ENCODE data around the gene LPIN2. TPM values are rescaled to one million over a fixed set of nuclear protein-coding genes. Genes with fewer than 3 reads are reported as not detected.
A peak's percentile ranks its signal among the peaks of the same experiment; 100 is the strongest.

Gene LPIN2
- total and polyA plus RNA-seq, 2 experiments from 2014 or later = 9.0 to 10.8 TPM

DNA sequence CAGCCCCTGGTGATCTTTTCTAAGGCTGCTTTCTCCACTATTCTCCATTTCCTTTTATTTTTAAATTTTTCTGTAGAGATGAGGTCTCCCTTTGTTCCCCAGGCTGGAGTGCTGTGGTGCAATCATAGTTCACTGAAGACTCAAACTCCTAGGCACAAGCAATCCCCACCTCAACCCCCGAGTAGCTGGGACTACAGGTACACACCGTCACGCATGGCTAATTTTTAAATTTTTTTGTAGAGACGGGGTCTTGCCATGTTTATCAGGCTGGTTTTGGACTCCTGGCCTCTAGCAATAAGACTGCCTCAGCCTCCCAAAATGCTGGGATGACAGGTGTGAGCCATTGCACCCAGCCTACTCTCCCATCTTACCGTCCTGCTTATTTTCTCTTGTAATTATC, 22.7 kb upstream of the LPIN2 start:
- H3K9me3 Mint-ChIP-seq = no peaks in the 10 kb centered on the region; the same call in 2 of the 3 replicates
- no peak overlapping the region for H3K4me3 Mint-ChIP-seq
- no peaks in the 10 kb centered on the region for H3K9me2 ChIP-seq (ENCODE audit: insufficient read depth)
- DNase-seq (ENCODE audit: low spot score) = no peak
- H3K4me1 Mint-ChIP-seq = no peaks in the 10 kb centered on the region; the same call in 2 of the 3 replicates
- no peak overlapping the region for H3K27ac Mint-ChIP-seq
- H3K36me3 ChIP-seq (ENCODE audit: insufficient read depth) = no peaks in the 10 kb centered on the region
- H3K27ac ChIP-seq (ENCODE audit: low read depth) = no peak overlapping the region
- ATAC-seq = no peak
- no peaks in the 10 kb centered on the region for H3K36me3 Mint-ChIP-seq (ENCODE audit: low read depth)
- no peaks in the 10 kb centered on the region for H3K79me2 ChIP-seq (replicated peaks; ENCODE audit: insufficient read depth)
- peaks cover 2% of the 10 kb centered on the region for H3K27me3 Mint-ChIP-seq (ENCODE audit: insufficient read depth, low read depth, poor library complexity)
- no peaks in the 10 kb centered on the region for H3K4me1 ChIP-seq (ENCODE audit: insufficient read depth)
- H2AFZ ChIP-seq = peak overlapping the region; percentile 43
- TF ChIP-seq ZNF462 (CRISPR knock-in tag; IDR thresholded peaks at IDR 0.05) (no peak), CREB1 (CRISPR knock-in tag; IDR thresholded peaks at IDR 0.05; ENCODE audit: low read depth) (no peak), JUNB (IDR thresholded peaks at IDR 0.05; ENCODE audit: unreplicated experiment) (no peak), POLR2AphosphoS5 (IDR thresholded peaks at IDR 0.05; ENCODE audit: low read depth) (no peak), REST (IDR thresholded peaks at IDR 0.05; ENCODE audit: unreplicated experiment) (no peak), EZH2phosphoT487 (IDR thresholded peaks at IDR 0.05; ENCODE audit: unreplicated experiment) (no peak), ETS1 (IDR thresholded peaks at IDR 0.05) (no peak), ZNF331 (CRISPR knock-in tag; IDR thresholded peaks at IDR 0.05; ENCODE audit: low read depth) (no peak), CTCF (conservative IDR thresholded peaks at IDR 0.05; ENCODE audit: low read depth in 2 of 2) (no peak)
- no peaks in the 10 kb centered on the region for H3K27me3 ChIP-seq (ENCODE audit: insufficient read depth)
- H3K4me3 ChIP-seq = no peak overlapping the region
- H3K4me2 ChIP-seq = no peak overlapping the region
- no peaks in the 10 kb centered on the region for H4K20me1 ChIP-seq (replicated peaks; ENCODE audit: insufficient read depth)
- H3F3A ChIP-seq (replicated peaks; ENCODE audit: low read depth) = no peaks in the 10 kb centered on the region
